Retina (tissue), 1 donor: ENCODE data around the gene PPM1F.
"Not testable (repeated sequence)": the region's sequence is repeated elsewhere in the genome, so short reads cannot be mapped to it uniquely, and the experiment has no call there.

Experiments used
- DNase-seq: peaks from one replicate; pipeline ENCODE4 v3.0.0-alpha.2; 2016

Gene PPM1F

GRCh38 chr22:21939935-21940334 is 12.7 kb downstream of the PPM1F start:
- DNase-seq, result not testable (repeated sequence)

DNA sequence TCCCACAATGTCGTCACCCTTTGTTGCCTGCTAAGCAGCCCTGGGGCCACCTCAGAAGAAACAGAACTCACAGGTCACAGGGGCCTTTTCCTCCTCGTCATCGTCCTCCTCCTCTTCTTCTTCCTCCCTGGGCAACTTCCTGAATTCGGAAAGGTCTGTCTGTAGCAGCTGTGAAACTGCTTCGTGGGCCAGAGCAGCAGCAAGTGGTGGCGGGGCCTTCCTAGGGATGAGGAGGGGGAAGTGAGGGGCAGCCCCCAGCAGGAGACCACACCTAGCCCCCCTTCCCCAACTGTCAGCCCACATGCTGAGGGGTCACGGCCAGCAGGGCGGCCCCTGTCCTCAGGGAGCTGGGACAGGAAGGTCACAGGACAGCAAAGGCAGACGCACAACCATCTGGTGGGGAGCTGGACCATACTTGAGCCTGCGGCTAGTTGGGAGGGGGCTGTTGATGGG is 13.2 kb downstream of the PPM1F start:
- DNase-seq, result peak; percentile 53

GRCh38 chr22:21938906-21939305 is 13.7 kb downstream of the PPM1F start:
- no peak for DNase-seq

DNA sequence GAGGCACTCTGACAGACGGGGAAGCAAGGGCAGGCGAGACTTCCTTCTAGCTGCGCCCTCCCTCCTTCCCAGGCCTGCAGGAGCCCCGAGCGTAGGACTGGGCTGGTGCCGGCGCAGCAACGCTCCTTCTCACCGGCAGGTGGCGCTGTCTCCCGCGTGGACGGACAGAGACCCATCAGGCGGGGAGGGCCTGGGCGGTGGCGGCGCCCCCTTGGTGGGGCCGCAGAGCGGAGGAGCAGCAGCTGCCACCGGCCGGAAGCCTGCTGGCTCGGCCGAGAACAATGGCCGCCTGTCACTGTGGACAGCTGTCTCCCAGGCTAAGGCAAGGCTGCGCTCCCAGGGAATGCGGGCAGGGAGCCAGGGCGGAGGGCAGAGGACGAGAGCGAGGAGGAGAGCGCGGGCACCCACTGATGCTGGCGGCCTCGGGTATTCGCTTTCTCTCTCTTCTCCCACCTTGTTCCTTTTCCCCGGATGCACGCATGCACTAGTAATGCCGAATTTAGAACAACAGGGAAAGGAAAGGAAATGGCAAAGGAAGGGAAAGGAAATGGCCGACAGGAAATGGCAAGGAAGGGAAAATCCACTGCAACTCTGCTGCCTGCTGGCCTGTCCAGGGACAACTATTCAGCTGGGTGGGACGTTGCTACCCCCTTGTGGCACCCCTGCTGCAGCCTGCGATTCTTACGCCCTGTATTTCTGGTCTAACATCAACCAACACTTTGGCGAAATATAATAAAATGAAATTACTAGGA is 14.4 kb downstream of the PPM1F start:
- peak; percentile 98 for DNase-seq

DNA sequence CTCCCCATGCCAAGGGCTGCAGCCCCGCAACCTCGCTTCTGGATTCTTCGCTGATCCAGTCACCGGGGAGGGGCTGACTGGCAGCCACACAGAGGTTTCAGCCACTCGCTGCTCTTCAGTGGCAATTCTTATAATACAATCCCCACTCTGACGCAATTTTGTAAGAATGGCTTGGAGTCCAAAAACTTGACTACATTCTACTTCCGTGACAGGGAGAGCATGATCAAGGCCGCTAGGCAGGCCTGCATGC is 14.9 kb downstream of the PPM1F start:
- no peak for DNase-seq

DNA sequence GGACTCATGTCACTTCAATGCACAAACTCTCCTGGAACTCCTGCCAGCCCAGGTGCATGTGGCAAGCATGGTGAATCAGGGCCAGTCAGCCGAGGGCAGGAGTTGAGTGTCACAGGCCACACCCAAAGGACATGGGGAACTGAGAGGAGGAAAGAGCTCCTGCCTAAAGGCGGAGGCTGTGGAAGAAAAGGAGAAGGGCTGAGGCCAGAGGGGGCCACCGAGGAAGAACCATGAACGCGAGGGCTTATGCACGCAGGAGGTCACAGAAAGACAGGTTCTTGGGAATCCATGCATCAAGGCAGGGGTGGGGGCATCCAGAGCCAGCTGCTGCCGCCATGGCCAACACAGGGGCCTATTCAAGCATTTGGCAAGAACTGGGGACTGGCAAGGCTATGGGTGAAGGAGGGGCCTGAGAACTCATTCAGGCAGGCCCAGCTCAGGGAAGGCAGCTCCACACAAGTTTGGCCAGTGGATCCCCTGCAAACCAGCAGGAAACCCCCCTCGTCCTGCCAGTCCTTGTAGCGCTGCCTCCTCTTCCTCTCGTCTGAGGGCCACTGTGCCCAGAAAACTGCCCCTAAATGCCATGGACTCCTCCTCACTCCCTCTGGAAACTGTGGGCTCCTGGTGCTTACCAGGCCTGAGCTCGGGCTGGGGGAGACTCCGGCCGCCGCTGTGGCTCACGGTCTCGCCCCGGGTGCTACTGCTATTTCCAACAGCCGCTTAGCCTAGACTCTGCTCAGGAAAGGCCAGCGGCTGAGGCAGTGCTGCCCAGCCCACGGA is 15.4 kb downstream of the PPM1F start:
- no peak for DNase-seq

- DNase-seq, result no peak
These were observed 16.4 kb downstream of the PPM1F start for GRCh38 chr22:21936151-21936775.

DNA sequence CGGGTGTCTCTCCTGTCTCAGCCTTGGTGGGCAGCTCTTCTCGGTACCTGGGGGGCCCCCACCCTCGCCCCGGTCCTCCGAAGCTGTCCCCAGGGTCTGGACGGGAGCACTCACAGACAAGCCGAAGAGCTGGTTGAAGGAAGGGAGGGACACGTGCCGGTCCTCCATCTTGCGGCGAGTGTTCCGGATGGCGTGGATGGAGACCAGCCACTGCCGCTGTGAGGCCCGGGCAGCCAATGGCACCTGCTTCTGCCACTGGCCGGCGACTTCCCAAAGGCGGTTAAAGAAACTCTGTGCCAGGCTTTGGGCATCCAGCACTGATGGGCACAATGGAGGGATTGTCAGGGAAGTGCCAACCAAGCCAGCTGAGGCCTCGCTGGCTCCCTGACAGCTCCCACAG is 18.7 kb downstream of the PPM1F start:
- DNase-seq, result no peak

- DNase-seq, result no peak
These were observed 19.2 kb downstream of the PPM1F start for GRCh38 chr22:21933413-21933812.

- DNase-seq, result no peak
These were observed 20.3 kb downstream of the PPM1F start for GRCh38 chr22:21932347-21932746.

GRCh38 chr22:21931056-21931455 is 21.6 kb downstream of the PPM1F start:
- DNase-seq, result no peak

- no peak for DNase-seq
These were observed 23.4 kb downstream of the PPM1F start for GRCh38 chr22:21929253-21929652.

- DNase-seq, result no peak
These were observed 24.6 kb downstream of the PPM1F start for GRCh38 chr22:21928048-21928447.

DNA sequence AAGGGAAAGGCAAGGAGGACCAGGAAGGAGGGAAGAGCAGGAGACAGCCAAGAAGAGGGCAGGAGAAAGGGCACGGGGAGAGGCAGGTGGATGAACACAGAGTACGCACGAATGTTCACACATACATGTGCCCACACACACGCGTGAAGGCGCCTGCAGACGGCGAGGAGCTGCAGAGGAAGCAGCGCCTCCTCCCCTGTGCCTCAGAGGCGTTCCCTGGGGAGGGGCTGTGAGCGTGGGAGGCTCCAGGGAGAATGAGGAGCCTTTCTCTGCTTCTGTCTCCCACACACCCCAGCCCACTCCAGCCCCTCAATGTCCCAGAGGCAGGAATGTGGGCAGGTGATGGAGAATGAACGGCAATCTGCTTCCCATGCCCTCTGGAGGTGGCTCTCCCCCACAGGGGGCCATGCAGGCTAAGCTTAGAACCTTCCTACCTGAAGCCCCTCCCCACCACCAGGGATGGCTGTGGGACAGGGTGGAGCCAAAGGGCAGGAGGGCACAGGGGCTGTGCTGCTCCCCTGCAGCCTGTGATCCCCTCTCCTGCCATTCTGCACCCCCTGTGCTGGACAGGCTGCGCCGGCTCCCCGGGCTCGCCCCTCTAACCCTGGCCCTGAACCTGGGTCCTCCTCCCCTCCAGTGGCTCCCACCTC is 25.3 kb downstream of the PPM1F start:
- DNase-seq, result no peak

- DNase-seq, result no peak
These were observed 25.9 kb downstream of the PPM1F start for GRCh38 chr22:21926728-21927127.

DNA sequence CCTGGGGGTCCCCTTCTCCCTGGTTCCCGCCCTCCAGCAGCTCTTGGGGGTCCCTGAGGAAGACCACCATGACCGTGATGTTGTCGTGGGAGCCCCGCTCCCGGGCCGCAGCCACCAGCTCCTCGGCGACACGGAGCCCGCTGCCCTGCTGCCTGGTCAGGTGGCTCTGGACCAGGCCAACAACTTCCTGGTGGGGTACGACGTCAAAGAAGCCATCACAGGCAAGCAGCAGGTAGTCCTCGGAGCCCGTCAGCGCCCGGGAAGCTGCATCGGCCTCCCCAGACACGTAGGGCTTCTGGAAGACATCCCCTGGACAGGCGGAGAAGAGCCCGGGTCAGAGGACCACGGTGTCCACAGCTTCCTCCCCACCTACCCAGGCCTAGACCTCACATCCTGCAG is 29.5 kb downstream of the PPM1F start:
- DNase-seq, result no peak

- no peak for DNase-seq
These were observed 30.1 kb downstream of the PPM1F start for GRCh38 chr22:21922370-21923162.

DNA sequence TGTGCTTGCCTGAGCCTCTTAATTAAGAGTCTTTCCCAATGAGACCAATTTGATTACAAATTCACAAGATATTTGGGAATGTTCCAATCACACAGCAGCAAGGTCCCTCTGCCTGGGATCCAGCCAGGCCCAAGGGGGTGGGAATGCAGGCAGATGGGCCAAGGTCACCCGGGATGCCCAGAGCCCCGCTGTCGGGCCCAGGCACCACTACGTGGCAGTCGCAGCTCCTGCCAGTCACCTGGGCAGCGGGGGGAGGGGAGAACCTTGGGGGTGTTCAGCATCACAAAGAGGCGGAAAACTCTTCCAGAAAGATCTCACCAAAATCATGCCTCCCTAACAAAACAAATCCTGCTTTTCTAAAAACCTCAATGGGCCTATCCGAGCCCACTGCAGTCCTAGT is 30.9 kb downstream of the PPM1F start:
- no peak for DNase-seq

DNA sequence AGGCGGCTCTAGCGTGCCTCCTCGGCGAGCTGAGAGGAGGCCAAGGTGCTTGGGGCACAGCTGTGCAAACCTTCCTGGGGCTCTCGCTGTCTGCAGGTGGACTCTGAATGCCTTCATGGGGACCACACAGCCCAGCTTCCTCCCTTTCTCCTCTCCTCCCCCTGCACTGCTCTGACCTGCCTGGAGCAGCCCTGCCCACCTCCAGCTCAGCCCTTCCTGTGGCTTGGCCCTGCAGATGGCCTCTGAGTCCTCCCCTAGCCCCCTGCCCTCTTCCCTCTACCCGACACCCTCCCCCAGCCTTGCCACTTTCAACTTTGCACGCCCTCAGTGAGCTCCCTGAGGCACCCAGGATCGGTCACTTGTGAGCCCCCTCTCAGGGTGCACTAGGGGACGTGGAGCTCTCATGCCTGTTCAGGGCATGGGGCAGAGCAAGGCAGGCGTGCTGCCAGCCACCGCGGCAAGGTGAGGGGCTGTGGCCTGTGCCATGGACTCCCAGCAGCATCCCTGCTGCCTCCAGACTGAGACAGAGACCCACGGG is 31.4 kb downstream of the PPM1F start:
- no peak for DNase-seq

DNA sequence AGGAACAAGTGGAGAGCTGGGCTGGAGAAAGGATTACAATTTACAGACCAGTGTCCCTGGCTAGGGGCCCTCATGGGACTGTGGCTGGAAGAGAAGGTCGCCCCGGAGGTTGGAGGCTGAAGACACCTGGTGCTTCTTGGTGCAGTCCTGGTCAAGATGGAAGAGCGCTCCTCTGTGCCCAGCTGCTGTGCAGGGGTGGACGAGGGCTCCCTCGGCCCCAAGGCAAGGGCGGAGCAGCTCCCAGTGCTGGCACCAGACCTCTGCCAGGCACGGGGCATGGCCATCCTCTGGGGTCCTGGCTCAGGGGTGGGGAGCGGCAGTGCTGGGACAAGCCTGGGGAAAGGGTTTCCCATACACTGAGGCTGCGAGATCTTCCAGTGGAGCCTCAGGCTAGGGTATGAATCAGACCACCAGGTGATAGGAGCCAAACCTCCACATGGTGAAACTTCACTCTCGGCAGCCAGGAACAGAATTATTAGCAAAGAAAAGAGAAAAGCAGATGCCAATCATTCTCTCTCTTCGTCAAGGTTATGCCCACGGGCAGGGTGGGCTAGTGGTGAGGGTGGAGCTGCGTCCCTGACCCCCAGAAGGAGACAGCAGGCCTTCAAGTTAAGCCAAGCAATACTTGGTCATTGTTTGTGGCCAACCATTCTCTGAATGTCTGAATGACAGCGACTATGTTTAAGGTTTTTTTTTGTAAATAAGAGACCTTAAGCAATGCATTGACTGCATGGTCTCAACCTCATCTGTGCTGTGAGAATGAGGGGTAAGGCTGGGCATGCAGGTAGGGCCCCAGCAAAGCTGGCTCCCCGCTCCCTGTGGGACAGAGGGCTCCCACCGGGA is 32.1 kb downstream of the PPM1F start:
- no peak for DNase-seq

DNA sequence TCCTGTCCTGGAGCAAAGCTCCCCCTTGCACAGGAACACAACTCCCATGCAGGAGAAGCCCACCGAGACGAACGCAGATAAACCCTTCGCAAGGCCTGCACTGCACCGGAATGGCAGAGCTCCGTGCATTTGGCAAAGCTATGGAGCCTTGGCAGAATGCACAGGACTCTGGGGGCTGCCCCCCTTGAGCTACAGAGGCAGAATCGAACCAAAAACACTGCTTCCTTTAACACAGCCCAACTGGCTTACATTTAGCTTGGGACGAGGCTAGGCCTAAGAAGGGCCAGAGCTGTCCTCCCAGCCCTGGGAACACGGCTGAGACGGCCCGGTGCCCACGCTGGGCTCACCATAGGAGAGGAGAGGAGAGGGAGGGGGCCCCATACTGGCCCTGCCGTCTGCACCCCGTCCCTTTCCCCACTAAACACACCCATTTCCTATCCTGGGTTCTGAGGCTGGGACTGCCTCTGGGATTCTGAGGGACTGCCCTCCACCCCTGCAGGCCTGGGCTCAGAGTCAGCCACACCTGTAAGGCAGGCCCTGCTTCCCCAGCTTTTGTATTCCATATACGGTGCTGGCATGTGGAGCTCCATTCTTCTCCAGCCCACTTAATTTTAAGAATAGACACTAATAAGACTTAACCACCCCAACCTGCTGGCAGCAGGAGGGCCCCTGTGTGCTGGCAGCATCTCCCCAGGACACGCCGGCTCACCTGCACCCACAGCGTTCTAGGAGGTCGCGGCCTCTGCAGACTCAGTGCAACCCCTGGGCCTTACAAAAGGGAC is 32.9 kb downstream of the PPM1F start:
- DNase-seq, result no peak
